ENCODE measurements around the gene ZDHHC4.

GRCh38 chr7:6624246-6624611 lies 47.0 kb downstream of the ZDHHC4 start:
- no peak for TF ChIP-seq EZH2 (optimal IDR thresholded peaks at IDR 0.05; ENCODE audit: low read depth, low read length)
- no peak for TF ChIP-seq CTCF (IDR thresholded peaks at IDR 0.05; ENCODE audit: low read length)
